Measurements from ENCODE around the gene UPK3BL1.
"Not testable (repeated sequence)": the region's sequence is repeated elsewhere in the genome, so short reads cannot be mapped to it uniquely, and the experiment has no call there.

The UPK3BL1 gene

DNA sequence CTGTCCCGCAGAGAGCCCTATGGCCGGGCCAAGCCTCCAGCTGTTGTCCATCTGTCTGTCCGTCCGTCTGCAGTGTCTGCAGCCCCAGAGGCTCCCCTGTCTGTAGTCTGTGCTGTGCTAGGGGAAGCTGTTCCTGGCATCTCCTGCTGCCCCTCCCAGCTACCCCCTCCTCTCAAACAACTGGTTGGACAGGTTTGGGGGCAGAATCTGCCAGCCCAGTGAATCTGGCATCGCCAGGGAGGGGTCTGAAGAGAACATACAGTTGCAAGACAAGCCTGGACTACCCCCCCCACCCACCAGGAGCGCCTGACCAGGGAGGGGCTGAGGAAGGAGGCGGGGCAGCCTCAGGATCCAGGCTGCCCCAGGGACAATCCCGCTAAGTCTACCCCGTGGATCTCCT is at the start of gene UPK3BL1:
TSS of gene UPK3BL1 (minus strand) at position 101 of the 400 bp plus-strand sequence. CDS start at position 51, 50 bp downstream.
- not testable (repeated sequence) for H3K9ac ChIP-seq (ENCODE audit: low read length); H3K4me3 ChIP-seq (ENCODE audit: low read length); H3K36me3 ChIP-seq (ENCODE audit: control insufficient read depth, insufficient read depth, low read length); H3K27me3 ChIP-seq (ENCODE audit: control insufficient read depth, insufficient read depth, low read length); H3K4me1 ChIP-seq (ENCODE audit: control insufficient read depth, insufficient read depth, low read length); H3K27ac ChIP-seq (ENCODE audit: low read depth, low read length)

DNA sequence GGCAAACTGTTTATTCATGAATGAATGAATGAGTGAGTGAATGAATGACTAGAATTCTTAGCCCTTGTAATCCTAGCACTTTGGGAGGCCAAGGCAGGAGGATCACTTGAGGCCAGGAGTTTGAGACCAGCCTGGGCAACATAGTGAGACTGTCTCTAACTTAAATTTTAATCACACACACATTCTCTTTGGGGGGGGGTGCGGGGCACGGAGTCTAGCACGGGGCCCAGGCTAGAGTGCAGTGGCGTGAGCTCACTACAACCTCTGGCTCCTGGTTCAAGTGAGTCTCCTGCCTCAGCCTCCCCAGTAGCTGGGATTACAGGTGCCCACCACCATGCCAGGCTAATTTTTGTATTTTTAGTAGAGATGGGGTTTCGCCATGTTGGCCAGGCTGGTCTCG is 48.0 kb upstream of the UPK3BL1 start:
- H3K9ac ChIP-seq (ENCODE audit: low read length); H3K4me1 ChIP-seq (ENCODE audit: control insufficient read depth, insufficient read depth, low read length); H3K27me3 ChIP-seq (ENCODE audit: control insufficient read depth, insufficient read depth, low read length); H3K4me3 ChIP-seq (ENCODE audit: low read length); H3K36me3 ChIP-seq (ENCODE audit: control insufficient read depth, insufficient read depth, low read length); H3K27ac ChIP-seq (ENCODE audit: low read depth, low read length): not testable (repeated sequence)

DNA sequence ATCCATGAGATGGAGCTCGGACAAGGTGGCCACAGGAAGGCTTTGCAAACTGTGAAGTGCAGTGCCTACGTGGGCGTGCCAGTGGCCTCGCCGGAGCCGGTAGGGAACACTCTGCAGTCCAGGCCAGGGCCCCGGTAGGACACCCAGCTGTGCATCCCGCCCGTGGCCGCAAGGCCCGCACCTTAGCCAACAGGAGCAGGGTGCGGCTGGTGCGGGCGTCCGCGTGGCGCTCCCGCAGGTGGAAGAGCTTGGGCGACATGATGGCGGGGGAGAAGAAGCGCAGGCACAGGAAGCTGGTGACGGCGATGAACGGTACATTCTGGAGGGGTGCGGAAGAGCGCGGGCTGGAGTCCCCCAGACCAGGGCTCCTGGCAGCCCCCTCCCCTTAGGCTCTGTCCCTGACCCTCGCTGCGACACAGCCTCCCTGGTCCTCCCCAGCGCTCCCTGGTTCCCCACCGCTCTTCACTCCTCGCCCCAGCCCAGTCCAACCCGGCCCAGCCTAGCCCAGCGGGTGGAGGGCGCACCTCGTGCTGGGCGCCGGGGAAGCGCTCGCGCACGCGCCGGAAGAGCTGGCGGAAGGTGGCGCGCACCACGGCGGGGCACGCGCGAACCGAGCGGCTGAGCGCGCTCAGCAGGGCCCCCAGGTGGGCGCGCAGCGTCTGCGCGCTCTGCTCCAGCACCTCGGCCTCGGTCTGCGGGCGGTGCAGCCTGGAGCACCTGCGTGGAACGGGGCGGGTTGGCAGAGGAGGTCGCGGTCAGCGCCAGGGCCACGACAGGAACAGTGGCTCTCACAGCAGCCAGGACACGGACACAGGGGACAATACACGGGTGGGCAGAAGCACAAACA is 47.1 kb upstream of the UPK3BL1 start:
- H3K36me3 ChIP-seq (ENCODE audit: control insufficient read depth, insufficient read depth, low read length); H3K27ac ChIP-seq (ENCODE audit: low read depth, low read length); H3K4me1 ChIP-seq (ENCODE audit: control insufficient read depth, insufficient read depth, low read length); H3K27me3 ChIP-seq (ENCODE audit: control insufficient read depth, insufficient read depth, low read length); H3K9ac ChIP-seq (ENCODE audit: low read length): not testable (repeated sequence)
- H3K4me3 ChIP-seq (ENCODE audit: low read length), result peak overlapping the region; percentile 21

GRCh38 chr7:102688299-102689036 is 45.9 kb upstream of the UPK3BL1 start:
- H3K9ac ChIP-seq (ENCODE audit: low read length); H3K36me3 ChIP-seq (ENCODE audit: control insufficient read depth, insufficient read depth, low read length); H3K27ac ChIP-seq (ENCODE audit: low read depth, low read length); H3K4me3 ChIP-seq (ENCODE audit: low read length); H3K4me1 ChIP-seq (ENCODE audit: control insufficient read depth, insufficient read depth, low read length); H3K27me3 ChIP-seq (ENCODE audit: control insufficient read depth, insufficient read depth, low read length): not testable (repeated sequence)

DNA sequence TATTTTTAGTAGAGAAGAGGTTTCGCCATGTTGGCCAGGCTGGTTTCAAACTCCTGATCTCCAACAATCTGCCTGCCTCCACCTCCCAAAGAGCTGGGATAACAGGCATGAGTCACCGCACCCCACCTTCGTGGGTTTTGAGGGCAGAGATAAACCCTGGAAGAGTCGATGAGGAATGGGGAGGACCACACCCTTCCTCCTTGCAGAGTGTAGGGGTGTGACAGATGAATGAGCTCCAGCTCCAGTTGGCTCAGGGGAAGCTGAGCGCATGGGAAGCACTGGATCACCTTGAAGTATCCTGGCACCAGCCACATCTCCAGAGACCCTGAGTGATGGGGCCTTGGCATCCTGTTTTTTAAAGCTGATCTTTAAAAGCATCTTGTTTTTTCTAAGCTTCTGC is 40.0 kb upstream of the UPK3BL1 start:
- not testable (repeated sequence) for H3K4me1 ChIP-seq (ENCODE audit: control insufficient read depth, insufficient read depth, low read length); H3K9ac ChIP-seq (ENCODE audit: low read length); H3K4me3 ChIP-seq (ENCODE audit: low read length); H3K36me3 ChIP-seq (ENCODE audit: control insufficient read depth, insufficient read depth, low read length); H3K27me3 ChIP-seq (ENCODE audit: control insufficient read depth, insufficient read depth, low read length); H3K27ac ChIP-seq (ENCODE audit: low read depth, low read length)

GRCh38 chr7:102680780-102681179 is 38.2 kb upstream of the UPK3BL1 start:
- not testable (repeated sequence) for H3K4me1 ChIP-seq (ENCODE audit: control insufficient read depth, insufficient read depth, low read length); H3K27me3 ChIP-seq (ENCODE audit: control insufficient read depth, insufficient read depth, low read length); H3K4me3 ChIP-seq (ENCODE audit: low read length); H3K9ac ChIP-seq (ENCODE audit: low read length); H3K27ac ChIP-seq (ENCODE audit: low read depth, low read length); H3K36me3 ChIP-seq (ENCODE audit: control insufficient read depth, insufficient read depth, low read length)

DNA sequence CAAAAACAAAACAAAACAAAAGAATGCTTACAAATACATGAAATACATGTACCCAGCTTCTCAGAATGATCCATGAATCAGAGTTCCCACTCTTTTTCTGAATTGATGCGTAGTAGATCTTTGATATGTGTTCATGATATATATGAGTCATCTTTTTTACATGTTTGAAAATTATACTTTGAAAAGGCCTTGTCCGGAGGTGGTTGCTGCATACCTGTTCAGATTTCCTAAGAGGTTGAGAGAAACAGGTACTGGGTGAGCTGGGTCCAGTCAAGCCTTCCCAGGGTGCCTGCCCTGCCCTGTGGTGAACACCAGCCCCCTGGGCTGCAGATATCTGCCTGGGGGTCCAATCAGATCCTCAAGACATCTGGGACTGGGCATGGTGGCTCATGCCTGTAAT is 33.0 kb upstream of the UPK3BL1 start:
- not testable (repeated sequence) for H3K27me3 ChIP-seq (ENCODE audit: control insufficient read depth, insufficient read depth, low read length); H3K4me1 ChIP-seq (ENCODE audit: control insufficient read depth, insufficient read depth, low read length); H3K36me3 ChIP-seq (ENCODE audit: control insufficient read depth, insufficient read depth, low read length); H3K9ac ChIP-seq (ENCODE audit: low read length); H3K27ac ChIP-seq (ENCODE audit: low read depth, low read length); H3K4me3 ChIP-seq (ENCODE audit: low read length)

- not testable (repeated sequence) for H3K9ac ChIP-seq (ENCODE audit: low read length); H3K4me1 ChIP-seq (ENCODE audit: control insufficient read depth, insufficient read depth, low read length); H3K27me3 ChIP-seq (ENCODE audit: control insufficient read depth, insufficient read depth, low read length); H3K4me3 ChIP-seq (ENCODE audit: low read length); H3K27ac ChIP-seq (ENCODE audit: low read depth, low read length); H3K36me3 ChIP-seq (ENCODE audit: control insufficient read depth, insufficient read depth, low read length)
Observed at GRCh38 chr7:102673447-102674067, 31.0 kb upstream of the UPK3BL1 start.

DNA sequence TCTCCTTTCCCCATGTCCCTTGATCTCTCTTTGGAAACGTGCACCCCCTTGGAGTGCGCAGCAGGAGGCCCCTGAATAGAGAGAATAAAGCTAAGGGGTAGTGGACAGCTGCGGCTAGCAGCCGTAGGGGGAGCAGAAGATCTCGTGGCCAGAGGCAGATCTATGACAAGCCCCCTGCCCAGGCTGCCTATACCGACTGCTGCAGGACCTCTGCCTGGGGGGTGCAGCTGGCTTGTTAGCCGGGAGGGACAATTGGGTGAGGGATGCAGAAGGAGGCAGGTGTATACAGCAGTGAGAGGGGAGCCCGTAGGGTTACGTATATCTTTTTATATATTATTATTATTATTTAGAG is 29.3 kb upstream of the UPK3BL1 start:
- H3K27ac ChIP-seq (ENCODE audit: low read depth, low read length); H3K4me3 ChIP-seq (ENCODE audit: low read length): not testable (repeated sequence)

GRCh38 chr7:102671166-102671955 is 28.8 kb upstream of the UPK3BL1 start, which contains the start of gene POLR2J2:
Gene POLR2J2 (minus strand): TSS chr7:102671663. CDS start chr7:102671601, 62 bp downstream.
- not testable (repeated sequence) for H3K4me3 ChIP-seq (ENCODE audit: low read length); H3K27me3 ChIP-seq (ENCODE audit: control insufficient read depth, insufficient read depth, low read length); H3K27ac ChIP-seq (ENCODE audit: low read depth, low read length); H3K36me3 ChIP-seq (ENCODE audit: control insufficient read depth, insufficient read depth, low read length); H3K9ac ChIP-seq (ENCODE audit: low read length); H3K4me1 ChIP-seq (ENCODE audit: control insufficient read depth, insufficient read depth, low read length)

More for the DNA sequence above, 29.3 kb upstream of the UPK3BL1 start:
- not testable (repeated sequence) for H3K36me3 ChIP-seq (ENCODE audit: control insufficient read depth, insufficient read depth, low read length); H3K27me3 ChIP-seq (ENCODE audit: control insufficient read depth, insufficient read depth, low read length); H3K9ac ChIP-seq (ENCODE audit: low read length); H3K4me1 ChIP-seq (ENCODE audit: control insufficient read depth, insufficient read depth, low read length)

DNA sequence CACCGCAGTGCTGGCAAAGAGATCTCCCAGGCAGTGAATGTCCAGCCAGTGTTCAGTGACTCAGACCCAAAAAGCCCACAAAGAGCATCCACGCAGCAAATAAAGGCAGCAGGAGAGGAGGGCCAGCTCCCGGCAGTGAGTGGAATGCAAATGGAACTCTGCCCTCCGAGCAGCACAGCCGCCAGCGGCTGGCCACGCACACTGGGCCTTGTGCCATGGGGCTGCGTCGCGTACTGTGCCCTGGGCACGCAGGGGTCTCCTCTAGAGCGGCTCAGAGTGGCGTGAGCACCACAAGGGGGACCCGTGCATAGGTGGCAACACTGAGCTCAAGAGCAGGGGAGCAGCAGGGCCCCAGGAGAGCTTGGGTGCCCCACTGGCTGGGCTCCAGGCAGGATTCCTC is 24.9 kb upstream of the UPK3BL1 start:
- H3K36me3 ChIP-seq (ENCODE audit: control insufficient read depth, insufficient read depth, low read length); H3K27me3 ChIP-seq (ENCODE audit: control insufficient read depth, insufficient read depth, low read length); H3K4me1 ChIP-seq (ENCODE audit: control insufficient read depth, insufficient read depth, low read length); H3K4me3 ChIP-seq (ENCODE audit: low read length); H3K27ac ChIP-seq (ENCODE audit: low read depth, low read length); H3K9ac ChIP-seq (ENCODE audit: low read length): not testable (repeated sequence)

- H3K27ac ChIP-seq (ENCODE audit: low read depth, low read length); H3K9ac ChIP-seq (ENCODE audit: low read length); H3K36me3 ChIP-seq (ENCODE audit: control insufficient read depth, insufficient read depth, low read length); H3K4me3 ChIP-seq (ENCODE audit: low read length); H3K27me3 ChIP-seq (ENCODE audit: control insufficient read depth, insufficient read depth, low read length); H3K4me1 ChIP-seq (ENCODE audit: control insufficient read depth, insufficient read depth, low read length): not testable (repeated sequence)
Observed at GRCh38 chr7:102666850-102667249, 24.3 kb upstream of the UPK3BL1 start.
